H9 (cell line): ENCODE measurements around the gene FSHR. TPM values are rescaled to one million over a fixed set of nuclear protein-coding genes. Genes with fewer than 3 reads are reported as not detected.

Experiments
- DNase-seq: peaks from one replicate; pipeline ENCODE4 v3.0.0-alpha.2; 2017
- H2AFZ ChIP-seq: one replicate; pipeline ENCODE4 v1.6.1; 2013; ENCODE audit warnings: mild to moderate bottlenecking, low read length, control low read depth, moderate library complexity
- H2AK5ac ChIP-seq: 2 replicates; pipeline ENCODE4 v1.6.1; 2013; ENCODE audit warnings: low read length, control low read depth, mixed read lengths; ENCODE audit not compliant: insufficient read length
- H2BK120ac ChIP-seq: one replicate; pipeline ENCODE4 v1.6.1; 2013; ENCODE audit warnings: low read depth, mild to moderate bottlenecking, low read length, control low read depth, inconsistent platforms; ENCODE audit not compliant: poor library complexity, severe bottlenecking
- H2BK12ac ChIP-seq: 2 replicates; pipeline ENCODE4 v1.6.1; 2013; ENCODE audit warnings: low read length, control low read depth, mixed read lengths, low read depth; ENCODE audit not compliant: insufficient read length
- H2BK15ac ChIP-seq: 2 replicates; pipeline ENCODE4 v1.6.1; 2013; ENCODE audit warnings: low read depth, low read length, control low read depth
- H2BK20ac ChIP-seq: one replicate; pipeline ENCODE4 v1.6.1; 2013; ENCODE audit warnings: low read depth, mild to moderate bottlenecking, low read length, control low read depth, inconsistent platforms; ENCODE audit not compliant: poor library complexity, severe bottlenecking
- H2BK5ac ChIP-seq: 2 replicates; pipeline ENCODE4 v1.6.1; 2013; ENCODE audit warnings: low read length, control low read depth, mixed read lengths; ENCODE audit not compliant: insufficient read length
- H3K14ac ChIP-seq: 2 replicates; pipeline ENCODE4 v1.6.1; 2013; ENCODE audit warnings: low read length, control low read depth; ENCODE audit not compliant: insufficient read depth
- H3K18ac ChIP-seq: 2 replicates; pipeline ENCODE4 v1.6.1; 2013; ENCODE audit warnings: low read depth, mild to moderate bottlenecking, mixed read lengths, low read length, control low read depth; ENCODE audit not compliant: insufficient read length
- H3K23ac ChIP-seq: 2 replicates; pipeline ENCODE4 v1.6.1; 2013; ENCODE audit warnings: low read length, control low read depth, mixed read lengths, low read depth; ENCODE audit not compliant: insufficient read length
- H3K23me2 ChIP-seq: 2 replicates; pipeline ENCODE4 v1.6.1; 2013; ENCODE audit warnings: low read depth, mild to moderate bottlenecking, mixed read lengths, low read length, control low read depth; ENCODE audit not compliant: insufficient read length, poor library complexity, severe bottlenecking
- H3K27ac ChIP-seq: 2 replicates; pipeline ENCODE4 v1.5.1; 2013; ENCODE audit warnings: low read length, control low read depth, mixed read lengths, low read depth; ENCODE audit not compliant: insufficient read length
- H3K27me3 ChIP-seq: 2 replicates; pipeline ENCODE4 v1.6.1; 2013; ENCODE audit warnings: low read length, control low read depth, inconsistent platforms; ENCODE audit not compliant: insufficient read depth
- H3K4ac ChIP-seq: 2 replicates; pipeline ENCODE4 v1.6.1; 2013; ENCODE audit warnings: low read depth, mild to moderate bottlenecking, control low read depth, inconsistent platforms, low read length, moderate library complexity
- H3K4me1 ChIP-seq: 2 replicates; pipeline ENCODE4 v1.6.1; 2013; ENCODE audit warnings: low read length, control low read depth, inconsistent platforms; ENCODE audit not compliant: insufficient read depth
- H3K4me2 ChIP-seq: 2 replicates; pipeline ENCODE4 v1.6.1; 2013; ENCODE audit warnings: low read length, control low read depth, mixed read lengths; ENCODE audit not compliant: insufficient read length, insufficient read depth
- H3K56ac ChIP-seq: 2 replicates; pipeline ENCODE4 v1.6.1; 2013; ENCODE audit warnings: low read depth, mild to moderate bottlenecking, mixed read lengths, low read length, control low read depth; ENCODE audit not compliant: insufficient read length
- H3K79me1 ChIP-seq: 2 replicates; pipeline ENCODE4 v1.6.1; 2013; ENCODE audit warnings: low read depth, mild to moderate bottlenecking, moderate library complexity, low read length, control low read depth, inconsistent platforms; ENCODE audit not compliant: insufficient read depth, poor library complexity, severe bottlenecking
- H3K79me2 ChIP-seq: 2 replicates; pipeline ENCODE4 v1.6.1; 2013; ENCODE audit warnings: low read length, control low read depth, inconsistent platforms; ENCODE audit not compliant: insufficient read depth
- H3K9ac ChIP-seq: 2 replicates; pipeline ENCODE4 v1.6.1; 2013; ENCODE audit warnings: low read length, control low read depth, mixed read lengths; ENCODE audit not compliant: insufficient read length; ENCODE audit errors: extremely low read depth
- H3K9me3 ChIP-seq: one replicate; pipeline ENCODE4 v1.6.1; 2013; ENCODE audit warnings: low read depth, low read length, inconsistent platforms; ENCODE audit not compliant: control insufficient read depth
- H3T11ph ChIP-seq: one replicate; pipeline ENCODE4 v1.6.1; 2013; ENCODE audit warnings: mild to moderate bottlenecking, low read length, control low read depth, inconsistent platforms
- H4K20me1 ChIP-seq: one replicate; pipeline ENCODE4 v1.6.1; 2013; ENCODE audit not compliant: control insufficient read depth, insufficient read length, insufficient read depth
- H4K5ac ChIP-seq: 2 replicates; pipeline ENCODE4 v1.6.1; 2013; ENCODE audit warnings: low read depth, mild to moderate bottlenecking, mixed read lengths, low read length, control low read depth; ENCODE audit not compliant: insufficient read length
- H4K8ac ChIP-seq: replicated peaks from 2 replicates; pipeline ENCODE4 v1.6.1; 2013; ENCODE audit warnings: low read length, control low read depth, mixed read lengths, low read depth; ENCODE audit not compliant: insufficient read length
- H4K91ac ChIP-seq: 2 replicates; pipeline ENCODE4 v1.6.1; 2013; ENCODE audit warnings: low read depth, mild to moderate bottlenecking, moderate library complexity, mixed read lengths, low read length, control low read depth; ENCODE audit not compliant: insufficient read length
- H3K27ac Mint-ChIP-seq, 3 experiments: 2 replicates in 2 of 3; 3 replicates in 1 of 3; pipeline ENCODE4 v1.8.0; 2020 to 2021; ENCODE audit warnings: mixed read lengths in 3 of 3, mild to moderate bottlenecking in 1 of 3, moderate library complexity in 1 of 3
- H3K27me3 Mint-ChIP-seq: 2 replicates; pipeline ENCODE4 v1.8.0; 2021; ENCODE audit warnings: low read depth, mild to moderate bottlenecking, moderate library complexity, mixed read lengths
- H3K36me3 Mint-ChIP-seq, 3 experiments: 2 replicates in 2 of 3; 3 replicates in 1 of 3; pipeline ENCODE4 v1.8.0; 2020 to 2021; ENCODE audit warnings: low read depth in 3 of 3, mixed read lengths in 3 of 3; ENCODE audit not compliant: insufficient read depth in 1 of 3
- H3K4me1 Mint-ChIP-seq, 2 experiments: 2 replicates each; pipeline ENCODE4 v1.8.0; 2020; ENCODE audit warnings: mixed read lengths in 2 of 2
- H3K4me3 Mint-ChIP-seq, 2 experiments: 2 replicates in 1 of 2; 3 replicates in 1 of 2; pipeline ENCODE4 v1.8.0; 2020 to 2021; ENCODE audit warnings: mild to moderate bottlenecking in 2 of 2, mixed read lengths in 2 of 2, moderate library complexity in 1 of 2
- H3K9me3 Mint-ChIP-seq, 2 experiments: 2 replicates in 1 of 2; 3 replicates in 1 of 2; pipeline ENCODE4 v1.8.0; 2020; ENCODE audit warnings: mild to moderate bottlenecking in 2 of 2, mixed read lengths in 2 of 2, moderate library complexity in 1 of 2
- WGBS: extraction: QIAGEN DNeasy Blood & Tissue Kit; methylation state at CpG from one replicate; pipeline ENCODE4 v1.1.7; 2013; ENCODE audit warnings: missing lambda C conversion rate, low lambda C conversion rate, mixed read lengths; ENCODE audit not compliant: insufficient read length; ENCODE audit errors: extremely low coverage; 5-methylcytosine and 5-hydroxymethylcytosine counted together
- total RNA-seq: library from RNA; stranded (reverse); gene quantifications from 2 replicates; pipeline ENCODE4 v1.2.1, GENCODE V29; 2021
- TF ChIP-seq, protein P1 (sequence below): fragments of 200-600 bp; sonication (generic); conservative IDR thresholded peaks from 3 replicates; pipeline ENCODE4 v1.8.0; 2021; ENCODE audit warnings: antibody characterized with exemption, mild to moderate bottlenecking

The FSHR gene
- total RNA-seq, 1 experiment from 2014 or later = not detected

DNA sequence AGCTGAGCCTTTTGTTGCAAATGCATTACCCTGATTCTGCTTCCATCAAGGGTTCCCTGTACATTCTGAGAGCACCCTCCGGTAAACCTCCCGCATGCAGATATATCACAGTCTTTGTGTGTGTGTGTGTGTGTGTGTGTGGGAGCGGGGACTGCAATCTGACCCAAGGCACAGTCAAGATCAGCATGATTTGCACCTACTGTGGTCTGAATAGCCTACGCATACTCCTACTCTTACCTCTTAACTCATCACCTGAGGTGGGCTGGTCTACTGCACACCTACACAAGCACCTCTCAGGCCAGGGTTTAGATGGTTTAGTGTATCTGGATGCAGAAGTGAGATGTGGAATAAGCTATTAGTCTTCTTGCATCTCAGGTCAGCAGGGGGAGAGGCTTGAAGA, 174.6 kb downstream of the FSHR start:
- Histone ChIP-seq H3K23me2 (no peaks in the 10 kb centered on the region), H3K79me2 (no peaks in the 10 kb centered on the region), H3K27ac (no peak overlapping the region), H2BK15ac (no peak overlapping the region), H4K91ac (no peak overlapping the region), H3K4me2 (no peak overlapping the region), H3K9ac (no peak overlapping the region), H3T11ph (no peak overlapping the region), H4K20me1 (no peaks in the 10 kb centered on the region), H3K56ac (no peak overlapping the region), H3K14ac (no peak overlapping the region), H2AK5ac (no peak overlapping the region), H2BK5ac (no peak overlapping the region), H2AFZ (no peak overlapping the region), H4K8ac (no peak overlapping the region), H3K4me1 (no peaks in the 10 kb centered on the region), H2BK12ac (no peak overlapping the region), H3K23ac (no peak overlapping the region), H3K4ac (no peak overlapping the region), H3K79me1 (no peaks in the 10 kb centered on the region), H4K5ac (no peak overlapping the region), H3K27me3 (no peaks in the 10 kb centered on the region), H3K18ac (no peak overlapping the region), H2BK120ac (no peak overlapping the region), H2BK20ac (no peak overlapping the region), H3K9me3 (no peaks in the 10 kb centered on the region)
- no peaks in the 10 kb centered on the region; the same call in 1 of the 2 replicates for H3K27me3 Mint-ChIP-seq
- WGBS = no CpG with 5 or more reads among the region's 4 CpGs
- H3K9me3 Mint-ChIP-seq = no peaks in the 10 kb centered on the region
- no peaks in the 10 kb centered on the region for H3K36me3 Mint-ChIP-seq
- no peak overlapping the region; a peak in 2 of 7 replicates for H3K27ac Mint-ChIP-seq
- no peak overlapping the region for H3K4me3 Mint-ChIP-seq
- TF ChIP-seq, protein P1, sequence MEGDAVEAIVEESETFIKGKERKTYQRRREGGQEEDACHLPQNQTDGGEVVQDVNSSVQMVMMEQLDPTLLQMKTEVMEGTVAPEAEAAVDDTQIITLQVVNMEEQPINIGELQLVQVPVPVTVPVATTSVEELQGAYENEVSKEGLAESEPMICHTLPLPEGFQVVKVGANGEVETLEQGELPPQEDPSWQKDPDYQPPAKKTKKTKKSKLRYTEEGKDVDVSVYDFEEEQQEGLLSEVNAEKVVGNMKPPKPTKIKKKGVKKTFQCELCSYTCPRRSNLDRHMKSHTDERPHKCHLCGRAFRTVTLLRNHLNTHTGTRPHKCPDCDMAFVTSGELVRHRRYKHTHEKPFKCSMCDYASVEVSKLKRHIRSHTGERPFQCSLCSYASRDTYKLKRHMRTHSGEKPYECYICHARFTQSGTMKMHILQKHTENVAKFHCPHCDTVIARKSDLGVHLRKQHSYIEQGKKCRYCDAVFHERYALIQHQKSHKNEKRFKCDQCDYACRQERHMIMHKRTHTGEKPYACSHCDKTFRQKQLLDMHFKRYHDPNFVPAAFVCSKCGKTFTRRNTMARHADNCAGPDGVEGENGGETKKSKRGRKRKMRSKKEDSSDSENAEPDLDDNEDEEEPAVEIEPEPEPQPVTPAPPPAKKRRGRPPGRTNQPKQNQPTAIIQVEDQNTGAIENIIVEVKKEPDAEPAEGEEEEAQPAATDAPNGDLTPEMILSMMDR = no peak
- no peaks in the 10 kb centered on the region; a peak in 1 of 4 replicates for H3K4me1 Mint-ChIP-seq
- DNase-seq = no peak
